Mucosa of stomach (tissue), 1 donor: ENCODE data around the gene HPD.
"Not testable (repeated sequence)": the region's sequence is repeated elsewhere in the genome, so short reads cannot be mapped to it uniquely, and the experiment has no call there.

Experiments
- H3K27me3 ChIP-seq: one replicate; pipeline ENCODE4 v1.7.0; 2013; ENCODE audit warnings: mild to moderate bottlenecking, low read length; ENCODE audit not compliant: control insufficient read depth, insufficient read depth
- H3K36me3 ChIP-seq: one replicate; pipeline ENCODE4 v1.7.0; 2013; ENCODE audit warnings: low read length; ENCODE audit not compliant: control insufficient read depth, insufficient read depth
- H3K4me1 ChIP-seq: one replicate; pipeline ENCODE4 v1.7.0; 2013; ENCODE audit warnings: mild to moderate bottlenecking, low read length; ENCODE audit not compliant: control insufficient read depth, insufficient read depth
- H3K4me3 ChIP-seq: one replicate; pipeline ENCODE4 v1.7.0; 2013; ENCODE audit warnings: low read length
- H3K9ac ChIP-seq: one replicate; pipeline ENCODE4 v1.7.0; 2013; ENCODE audit warnings: mild to moderate bottlenecking, low read length, moderate library complexity
- H3K9me3 ChIP-seq: one replicate; pipeline ENCODE4 v1.7.0; 2013; ENCODE audit warnings: mild to moderate bottlenecking, low read length, moderate library complexity; ENCODE audit not compliant: control insufficient read depth
- donor health status: Pancreatic carcinoma.

Gene HPD

DNA sequence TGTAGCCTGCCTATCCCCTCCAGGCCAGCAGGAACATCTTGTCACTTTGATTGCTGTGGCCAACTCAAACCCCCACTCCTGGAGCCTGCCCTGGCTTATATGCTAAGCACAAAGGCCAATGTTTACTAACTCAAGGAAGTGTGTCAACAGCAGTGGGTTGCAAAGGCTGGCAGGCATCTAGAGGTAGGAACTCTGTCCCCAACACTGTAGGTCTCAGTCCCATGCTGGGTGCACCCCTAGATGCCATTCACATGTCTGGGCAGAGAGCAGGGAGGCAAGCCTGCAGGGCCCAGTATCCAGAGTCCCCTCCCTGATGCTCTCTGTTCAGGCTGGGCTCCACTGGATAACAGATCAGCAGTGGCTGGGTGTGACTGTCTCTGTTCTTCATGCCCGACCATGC, 1.6 kb upstream of the HPD start:
- no peaks in the 10 kb centered on the region for H3K27me3 ChIP-seq
- no peak overlapping the region for H3K9ac ChIP-seq
- no peaks in the 10 kb centered on the region for H3K9me3 ChIP-seq
- no peaks in the 10 kb centered on the region for H3K36me3 ChIP-seq
- no peaks in the 10 kb centered on the region for H3K4me1 ChIP-seq
- H3K4me3 ChIP-seq, result no peak overlapping the region

DNA sequence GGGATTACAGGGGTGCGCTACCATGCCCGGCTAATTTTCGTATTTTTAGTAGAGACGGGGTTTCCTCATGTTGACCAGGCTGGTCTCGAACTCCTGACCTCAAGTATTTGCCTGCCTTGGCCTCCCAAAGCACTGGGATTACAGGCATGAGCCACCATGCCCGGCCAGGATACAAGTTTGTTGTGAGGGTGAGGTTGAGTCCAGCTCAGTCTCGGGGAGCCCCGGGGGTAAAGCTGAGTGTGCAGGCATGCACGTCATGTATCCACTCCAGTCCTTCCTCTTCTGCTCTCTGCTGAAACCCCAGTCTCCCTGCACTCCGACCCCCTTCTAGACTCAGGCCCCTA, 369 bp downstream of the HPD start:
- Histone ChIP-seq H3K4me1 (no peaks in the 10 kb centered on the region), H3K9me3 (no peaks in the 10 kb centered on the region), H3K36me3 (no peaks in the 10 kb centered on the region), H3K9ac (no peak overlapping the region), H3K27me3 (no peaks in the 10 kb centered on the region), H3K4me3 (no peak overlapping the region)

DNA sequence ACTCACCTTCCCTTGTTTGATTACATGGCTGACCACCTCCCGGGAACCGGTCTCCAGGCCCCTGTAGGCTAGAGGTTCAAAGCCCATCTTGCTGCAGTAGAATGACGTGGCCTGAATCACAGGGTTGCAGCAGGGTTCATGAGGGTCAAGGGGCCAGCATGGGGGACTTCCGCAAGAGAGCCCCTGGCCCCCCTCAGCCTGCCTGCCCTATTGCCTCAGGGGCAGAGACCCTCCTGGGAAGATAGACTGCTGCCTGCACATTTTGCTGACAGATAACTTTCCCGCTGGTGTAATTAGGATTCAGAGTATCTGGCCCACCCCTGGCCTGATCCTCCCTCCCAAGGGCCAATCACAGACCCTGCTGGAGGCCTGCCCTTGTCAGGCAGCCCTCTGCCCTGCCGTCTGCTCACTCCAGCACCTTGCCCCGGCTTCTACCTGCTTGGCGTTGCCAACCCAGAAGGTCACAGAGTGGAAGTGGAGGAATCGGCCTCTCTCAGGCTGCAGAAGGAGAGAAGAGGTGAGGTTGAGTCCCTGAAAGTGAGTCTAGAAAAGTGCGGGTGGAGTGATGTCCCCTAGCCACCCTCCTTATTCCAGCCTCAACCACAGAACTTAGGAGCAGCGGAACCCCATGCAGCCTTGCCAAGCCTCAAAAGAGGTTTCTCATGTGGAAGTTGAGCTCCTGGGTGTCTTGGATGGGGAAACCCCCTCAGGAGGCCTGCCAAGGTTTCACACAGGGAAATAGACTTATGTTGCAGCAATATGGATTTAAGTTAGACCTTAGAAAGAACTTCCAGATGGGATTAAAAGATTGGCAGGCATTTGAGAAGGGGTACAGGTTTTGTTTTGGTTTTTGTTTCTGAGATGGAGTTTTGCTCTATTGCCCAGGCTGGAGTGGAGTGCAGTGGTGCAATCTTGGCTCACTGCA, 1.1 kb downstream of the HPD start:
- no peak overlapping the region for H3K9ac ChIP-seq
- no peaks in the 10 kb centered on the region for H3K36me3 ChIP-seq
- H3K27me3 ChIP-seq, result no peaks in the 10 kb centered on the region
- no peak overlapping the region for H3K4me3 ChIP-seq
- no peaks in the 10 kb centered on the region for H3K9me3 ChIP-seq
- no peaks in the 10 kb centered on the region for H3K4me1 ChIP-seq

DNA sequence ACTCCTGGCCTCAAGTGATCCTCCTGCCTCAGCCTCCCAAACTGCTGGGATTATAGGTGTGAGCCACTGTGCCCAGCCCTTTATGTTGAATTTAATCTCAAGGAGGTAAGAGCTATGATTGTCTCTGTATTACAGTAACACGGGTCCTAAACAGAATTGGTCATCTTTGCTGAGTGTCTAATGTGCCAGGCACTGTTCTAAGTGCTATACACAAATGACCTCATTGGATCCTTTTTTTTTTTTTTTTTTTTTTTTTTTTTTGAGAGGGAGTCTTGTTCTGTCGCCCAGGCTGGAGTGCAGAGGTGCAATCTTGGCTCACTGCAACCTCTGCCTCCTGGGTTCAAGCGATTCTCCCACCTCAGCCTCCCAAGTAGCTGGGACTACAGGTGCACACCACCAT, 6.3 kb downstream of the HPD start:
- not testable (repeated sequence) for H3K4me1 ChIP-seq, H3K9me3 ChIP-seq, H3K27me3 ChIP-seq, H3K36me3 ChIP-seq, H3K9ac ChIP-seq, H3K4me3 ChIP-seq

DNA sequence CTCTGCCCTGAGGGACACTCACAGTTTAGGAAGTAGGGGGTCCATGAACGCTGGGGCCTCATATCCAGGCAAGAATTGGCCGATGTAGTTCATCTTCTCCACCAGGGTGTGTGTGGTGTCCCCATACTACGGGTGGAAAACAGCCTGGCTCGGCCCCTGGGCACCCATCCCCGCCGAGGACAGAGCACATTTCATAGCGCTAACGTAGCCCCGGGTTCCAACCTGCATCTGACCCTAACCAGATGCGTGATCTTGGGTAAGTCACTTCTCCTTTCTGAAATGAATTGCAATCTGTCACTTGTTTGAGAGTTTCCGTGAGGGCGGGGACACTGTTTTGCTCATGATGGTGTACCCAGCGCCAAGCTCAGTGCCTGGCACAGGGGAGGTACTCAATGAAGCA, 9.0 kb downstream of the HPD start:
- Histone ChIP-seq H3K9me3 (no peaks in the 10 kb centered on the region), H3K4me1 (no peaks in the 10 kb centered on the region), H3K27me3 (no peaks in the 10 kb centered on the region), H3K9ac (no peak overlapping the region), H3K36me3 (no peaks in the 10 kb centered on the region), H3K4me3 (no peak overlapping the region)

DNA sequence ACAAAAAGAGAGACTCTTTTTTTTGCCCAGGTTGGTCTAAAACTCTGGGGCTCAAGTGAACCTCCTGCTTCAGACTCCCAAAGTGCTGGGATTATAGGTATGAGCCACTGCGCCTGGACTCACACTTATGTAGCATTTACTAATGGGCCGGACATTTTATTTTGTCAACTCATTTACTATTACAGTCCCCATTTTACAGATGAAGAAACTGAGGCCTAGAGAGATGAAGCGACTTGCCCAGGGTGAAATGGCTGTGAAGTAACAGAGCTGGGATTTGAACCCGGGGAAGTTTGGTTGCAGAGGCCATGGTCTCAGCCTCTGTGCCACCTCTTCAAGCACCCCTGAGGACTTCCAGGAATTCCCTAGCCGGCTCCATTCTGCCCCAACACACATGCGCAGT, 9.4 kb downstream of the HPD start:
- Histone ChIP-seq H3K9me3 (no peaks in the 10 kb centered on the region), H3K27me3 (no peaks in the 10 kb centered on the region), H3K9ac (no peak overlapping the region), H3K4me1 (no peaks in the 10 kb centered on the region), H3K4me3 (no peak overlapping the region), H3K36me3 (no peaks in the 10 kb centered on the region)

DNA sequence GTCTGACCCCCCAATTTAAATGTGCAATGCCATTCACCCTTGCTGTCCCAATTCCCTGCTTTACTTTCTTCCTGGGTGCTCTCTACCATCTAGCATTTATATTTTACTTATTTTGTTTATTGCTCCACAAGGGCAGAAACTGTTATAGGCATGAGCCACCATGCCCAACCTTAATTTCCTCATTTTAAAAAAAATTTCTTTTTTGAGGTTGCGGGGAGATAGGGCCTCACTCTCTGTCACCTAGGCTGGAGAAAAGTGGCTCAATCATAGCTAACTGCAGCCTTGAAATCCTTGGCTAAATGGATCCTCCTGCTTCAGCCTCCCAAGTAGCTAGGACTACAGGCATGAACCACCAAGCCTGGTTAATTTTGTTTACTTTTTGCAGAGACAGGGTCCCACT, 13.0 kb downstream of the HPD start:
- H3K36me3 ChIP-seq, result no peaks in the 10 kb centered on the region
- H3K4me3 ChIP-seq, result no peak overlapping the region
- no peaks in the 10 kb centered on the region for H3K27me3 ChIP-seq
- no peaks in the 10 kb centered on the region for H3K9me3 ChIP-seq
- no peaks in the 10 kb centered on the region for H3K4me1 ChIP-seq
- no peak overlapping the region for H3K9ac ChIP-seq

DNA sequence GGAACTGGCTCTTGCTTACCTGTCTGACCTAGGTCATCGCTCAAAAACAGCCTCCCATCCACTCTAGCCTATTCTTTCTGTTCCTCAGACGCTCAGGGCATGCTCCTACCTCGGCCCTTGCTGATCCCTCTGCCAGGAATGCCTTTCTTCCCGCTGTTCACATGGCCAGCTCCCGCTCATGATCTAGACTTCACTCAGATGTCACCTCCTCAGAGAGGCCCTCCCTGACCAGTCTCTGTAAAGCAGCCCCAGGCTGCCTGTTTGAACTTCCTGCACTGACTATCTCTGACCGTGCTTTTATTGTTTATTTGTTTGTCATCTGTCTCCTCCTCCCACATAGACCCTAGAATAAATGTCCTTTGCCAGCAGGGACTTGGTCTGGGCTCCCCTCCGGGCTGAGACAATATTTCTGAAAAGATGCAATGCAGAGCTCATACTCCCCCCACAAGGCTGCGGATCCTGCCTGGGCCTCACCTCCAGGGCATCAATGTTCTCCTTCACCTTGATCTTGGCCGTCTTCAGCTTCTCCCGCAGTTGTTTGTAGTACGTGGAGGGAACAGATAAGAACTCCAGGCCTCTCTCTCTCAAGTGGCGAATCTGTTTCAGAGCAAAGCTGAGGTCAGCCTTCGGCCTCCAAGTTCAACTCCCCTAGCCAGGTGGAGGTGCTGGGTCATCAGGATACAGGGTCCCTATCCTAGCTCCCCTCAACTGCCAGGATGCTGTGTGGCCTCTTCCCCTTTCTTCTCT, 15.2 kb downstream of the HPD start:
- H3K36me3 ChIP-seq, result no peaks in the 10 kb centered on the region
- peaks cover 6% of the 10 kb centered on the region for H3K4me1 ChIP-seq
- H3K9me3 ChIP-seq, result no peaks in the 10 kb centered on the region
- H3K27me3 ChIP-seq, result no peaks in the 10 kb centered on the region
- no peak overlapping the region for H3K4me3 ChIP-seq
- H3K9ac ChIP-seq, result no peak overlapping the region

DNA sequence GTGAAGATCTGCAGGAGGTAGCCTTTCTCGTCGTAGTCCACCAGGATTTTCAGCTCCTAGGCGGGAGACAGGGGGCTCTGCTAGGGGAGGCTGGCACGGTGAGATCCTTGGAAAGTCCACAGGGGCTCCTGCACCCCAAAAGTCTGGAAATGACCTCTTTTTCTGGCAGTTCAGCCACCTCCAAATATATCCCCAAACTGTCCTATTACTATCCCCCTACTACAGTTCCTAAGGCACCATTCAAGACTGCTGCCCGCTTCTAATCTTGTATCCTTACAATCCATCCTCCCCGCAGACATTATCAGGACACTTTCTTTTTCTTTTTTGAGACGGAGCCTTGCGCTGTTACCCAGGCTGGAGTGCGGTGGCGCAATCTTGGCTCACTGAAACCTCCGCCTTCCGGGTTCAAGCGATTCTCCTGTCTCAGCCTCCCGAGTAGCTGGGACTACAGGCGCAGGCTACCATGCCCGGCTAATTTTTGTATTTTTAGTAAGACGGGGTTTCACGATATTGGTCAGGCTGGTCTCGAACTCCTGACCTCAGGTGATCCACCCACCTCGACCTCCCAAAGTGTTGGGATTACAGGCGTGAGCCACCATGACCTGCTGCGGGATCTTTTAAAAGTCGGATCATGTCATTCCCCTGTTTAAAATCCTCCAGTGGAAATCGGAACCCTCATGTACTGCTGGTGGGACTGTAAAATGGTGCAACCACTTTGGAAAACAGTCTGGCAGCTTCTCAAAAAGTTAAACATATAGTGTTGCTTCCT, 18.5 kb downstream of the HPD start:
- Histone ChIP-seq H3K4me3 (peak overlapping the region; percentile 88), H3K9ac (peak overlapping the region; percentile 76)

DNA sequence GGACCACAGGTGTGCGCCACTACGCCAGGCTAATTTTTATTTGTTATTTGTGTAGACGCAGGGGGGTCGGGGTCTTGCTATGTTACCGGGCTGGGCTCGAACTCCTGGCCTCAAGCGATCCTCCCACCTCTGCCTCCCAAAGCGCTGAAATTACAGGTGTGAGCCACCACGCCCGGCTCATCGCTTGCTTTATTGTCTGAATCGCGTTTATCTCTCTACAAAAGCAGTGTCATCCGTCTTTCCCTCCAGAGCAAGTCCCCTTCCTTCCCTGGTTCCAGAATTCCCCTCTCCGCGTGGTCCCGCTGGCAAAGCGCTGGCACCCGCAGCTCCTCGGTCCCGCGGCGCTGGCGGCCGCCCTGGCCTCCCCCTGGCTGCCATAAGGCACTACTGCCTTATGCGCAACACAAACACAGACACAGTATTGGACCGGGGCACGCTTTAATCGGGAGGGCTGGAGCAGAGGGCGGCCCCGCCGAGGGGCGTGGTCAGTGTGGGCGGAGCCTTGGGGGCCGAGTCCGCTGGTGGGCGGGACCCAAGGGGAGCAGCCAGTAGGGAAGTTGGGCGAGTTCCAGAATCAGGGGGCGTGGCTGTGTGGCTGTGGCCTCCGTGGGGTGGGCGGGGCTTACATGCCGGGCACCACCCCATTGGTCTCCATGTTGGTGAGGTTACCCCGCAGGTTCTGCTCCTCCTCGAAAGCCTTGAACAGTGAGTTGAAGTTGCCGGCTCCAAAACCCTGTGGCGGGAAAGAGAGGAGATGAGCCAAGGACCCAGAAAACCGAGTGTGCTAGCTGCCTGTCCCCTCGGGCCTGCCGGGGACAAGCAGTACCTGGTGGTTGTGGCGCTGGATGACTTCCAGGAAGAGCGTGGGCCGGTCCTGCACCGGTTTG, 19.3 kb downstream of the HPD start:
- Histone ChIP-seq H3K4me1 (peaks cover 6% of the 10 kb centered on the region), H3K4me3 (peak overlapping the region; percentile 88), H3K27me3 (no peaks in the 10 kb centered on the region), H3K9ac (peak overlapping the region; percentile 76), H3K9me3 (no peaks in the 10 kb centered on the region), H3K36me3 (no peaks in the 10 kb centered on the region)

More for the DNA sequence above, 18.5 kb downstream of the HPD start:
- Histone ChIP-seq H3K36me3 (no peaks in the 10 kb centered on the region), H3K4me1 (peaks cover 6% of the 10 kb centered on the region), H3K9me3 (no peaks in the 10 kb centered on the region), H3K27me3 (no peaks in the 10 kb centered on the region)

DNA sequence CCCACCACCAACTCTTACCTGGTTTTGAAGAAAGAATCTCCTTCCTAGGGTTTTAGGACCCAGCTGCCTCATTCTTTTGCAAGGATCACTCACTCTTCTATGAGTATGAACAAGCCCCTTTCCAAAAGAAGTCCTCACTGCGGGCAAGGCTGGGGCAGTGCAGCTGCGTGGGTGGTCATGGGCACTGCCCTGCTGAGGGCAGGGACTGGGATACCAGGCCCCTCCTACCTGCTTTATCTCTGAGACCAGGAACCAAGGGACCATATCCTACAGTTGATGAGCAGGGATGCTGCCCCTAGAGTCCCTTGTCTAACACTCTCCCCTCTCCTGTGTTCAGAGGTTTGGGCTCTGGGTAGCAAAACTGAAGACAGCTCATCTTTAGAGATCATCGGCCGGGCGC, 20.5 kb downstream of the HPD start:
- H3K9me3 ChIP-seq, result no peaks in the 10 kb centered on the region
- no peak overlapping the region for H3K4me3 ChIP-seq
- peaks cover 6% of the 10 kb centered on the region for H3K4me1 ChIP-seq
- H3K27me3 ChIP-seq, result no peaks in the 10 kb centered on the region
- no peaks in the 10 kb centered on the region for H3K36me3 ChIP-seq
- H3K9ac ChIP-seq, result no peak overlapping the region
